K562 (cell line): ENCODE measurements around the gene UHRF1. TPM values are rescaled to one million over a fixed set of nuclear protein-coding genes. Genes with fewer than 3 reads are reported as not detected.

Experiments
- SAP30 ChIP-seq: fragments of 200-600 bp; sonication (generic); IDR thresholded peaks from 2 replicates; pipeline ENCODE4 v1.6.1; 2012; ENCODE audit warnings: borderline replicate concordance, low read depth, mild to moderate bottlenecking, moderate library complexity, low read length, control low read depth, inconsistent platforms; ENCODE audit not compliant: insufficient read depth, poor library complexity, severe bottlenecking
- SRSF7 ChIP-seq: fragments of 200-400 bp; formaldehyde crosslinking; optimal IDR thresholded peaks from 2 replicates; pipeline ENCODE3; 2017; ENCODE audit warnings: mild to moderate bottlenecking, low read depth, low read length
- ZFP1 ChIP-seq: fragments of 450-650 bp; formaldehyde crosslinking; IDR thresholded peaks from 2 replicates; pipeline ENCODE4 v1.4.0; 2020; ENCODE audit warnings: mild to moderate bottlenecking, mixed read lengths
- ZNF23 ChIP-seq: fragments of 250-450 bp; sonication (Bioruptor Pico); IDR thresholded peaks from 2 replicates; pipeline ENCODE4 v1.4.0; 2020; ENCODE audit warnings: mild to moderate bottlenecking
- polyA plus RNA-seq, 8 experiments: library from polyadenylated mRNA; depleted of rRNA in 4 of 8; stranded (reverse) in 5 of 8; unstranded in 3 of 8; fragments of >200 nt; fragmentation: Nextera tagmentation in 2 of 8; fragmentation: Illumina TruSeq in 1 of 8; extraction: Ambion mirVana in 2 of 8; extraction: Trizol in 1 of 8; gene quantifications; 2 replicates each; pipeline versions ENCODE4 v1.2.1 to v1.2.3, GENCODE V29; 2011 to 2014; ENCODE audit warnings: inconsistent platforms in 1 of 8, missing spikeins in 1 of 8
- total RNA-seq, 7 experiments: library from RNA; depleted of rRNA in 6 of 7; stranded (reverse); fragments of >200 nt in 6 of 7; fragmentation: Illumina TruSeq in 2 of 7; extraction: Trizol in 2 of 7; gene quantifications; 2 replicates each; pipeline versions ENCODE4 v1.2.1 to v1.2.3, GENCODE V29; 2011 to 2021; ENCODE audit warnings: low replicate concordance in 1 of 7
- TF ChIP-seq, protein P1 (sequence below): sonication (generic); formaldehyde crosslinking; IDR thresholded peaks from 2 replicates; pipeline ENCODE4 v1.8.1; 2023; ENCODE audit warnings: mild to moderate bottlenecking, missing genetic modification reagents
- TF ChIP-seq, protein P2 (sequence below): fragments of 250-450 bp; sonication (Bioruptor Pico); IDR thresholded peaks from 2 replicates; pipeline ENCODE4 v1.5.0; 2021; ENCODE audit warnings: mild to moderate bottlenecking, moderate library complexity

UHRF1 gene
- total and polyA plus RNA-seq, 9 of the 15 experiments (the other 6 are each of a cell fraction or from before 2014, with no cell fraction given) = 6.0 to 101 (median 30.9) TPM

- TF ChIP-seq SAP30 = no peak
- TF ChIP-seq ZFP1 = no peak
- TF ChIP-seq, protein P1, sequence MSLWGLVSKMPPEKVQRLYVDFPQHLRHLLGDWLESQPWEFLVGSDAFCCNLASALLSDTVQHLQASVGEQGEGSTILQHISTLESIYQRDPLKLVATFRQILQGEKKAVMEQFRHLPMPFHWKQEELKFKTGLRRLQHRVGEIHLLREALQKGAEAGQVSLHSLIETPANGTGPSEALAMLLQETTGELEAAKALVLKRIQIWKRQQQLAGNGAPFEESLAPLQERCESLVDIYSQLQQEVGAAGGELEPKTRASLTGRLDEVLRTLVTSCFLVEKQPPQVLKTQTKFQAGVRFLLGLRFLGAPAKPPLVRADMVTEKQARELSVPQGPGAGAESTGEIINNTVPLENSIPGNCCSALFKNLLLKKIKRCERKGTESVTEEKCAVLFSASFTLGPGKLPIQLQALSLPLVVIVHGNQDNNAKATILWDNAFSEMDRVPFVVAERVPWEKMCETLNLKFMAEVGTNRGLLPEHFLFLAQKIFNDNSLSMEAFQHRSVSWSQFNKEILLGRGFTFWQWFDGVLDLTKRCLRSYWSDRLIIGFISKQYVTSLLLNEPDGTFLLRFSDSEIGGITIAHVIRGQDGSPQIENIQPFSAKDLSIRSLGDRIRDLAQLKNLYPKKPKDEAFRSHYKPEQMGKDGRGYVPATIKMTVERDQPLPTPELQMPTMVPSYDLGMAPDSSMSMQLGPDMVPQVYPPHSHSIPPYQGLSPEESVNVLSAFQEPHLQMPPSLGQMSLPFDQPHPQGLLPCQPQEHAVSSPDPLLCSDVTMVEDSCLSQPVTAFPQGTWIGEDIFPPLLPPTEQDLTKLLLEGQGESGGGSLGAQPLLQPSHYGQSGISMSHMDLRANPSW (CRISPR knock-in tag) = no peak
- no peak for TF ChIP-seq SRSF7
- TF ChIP-seq, protein P2, sequence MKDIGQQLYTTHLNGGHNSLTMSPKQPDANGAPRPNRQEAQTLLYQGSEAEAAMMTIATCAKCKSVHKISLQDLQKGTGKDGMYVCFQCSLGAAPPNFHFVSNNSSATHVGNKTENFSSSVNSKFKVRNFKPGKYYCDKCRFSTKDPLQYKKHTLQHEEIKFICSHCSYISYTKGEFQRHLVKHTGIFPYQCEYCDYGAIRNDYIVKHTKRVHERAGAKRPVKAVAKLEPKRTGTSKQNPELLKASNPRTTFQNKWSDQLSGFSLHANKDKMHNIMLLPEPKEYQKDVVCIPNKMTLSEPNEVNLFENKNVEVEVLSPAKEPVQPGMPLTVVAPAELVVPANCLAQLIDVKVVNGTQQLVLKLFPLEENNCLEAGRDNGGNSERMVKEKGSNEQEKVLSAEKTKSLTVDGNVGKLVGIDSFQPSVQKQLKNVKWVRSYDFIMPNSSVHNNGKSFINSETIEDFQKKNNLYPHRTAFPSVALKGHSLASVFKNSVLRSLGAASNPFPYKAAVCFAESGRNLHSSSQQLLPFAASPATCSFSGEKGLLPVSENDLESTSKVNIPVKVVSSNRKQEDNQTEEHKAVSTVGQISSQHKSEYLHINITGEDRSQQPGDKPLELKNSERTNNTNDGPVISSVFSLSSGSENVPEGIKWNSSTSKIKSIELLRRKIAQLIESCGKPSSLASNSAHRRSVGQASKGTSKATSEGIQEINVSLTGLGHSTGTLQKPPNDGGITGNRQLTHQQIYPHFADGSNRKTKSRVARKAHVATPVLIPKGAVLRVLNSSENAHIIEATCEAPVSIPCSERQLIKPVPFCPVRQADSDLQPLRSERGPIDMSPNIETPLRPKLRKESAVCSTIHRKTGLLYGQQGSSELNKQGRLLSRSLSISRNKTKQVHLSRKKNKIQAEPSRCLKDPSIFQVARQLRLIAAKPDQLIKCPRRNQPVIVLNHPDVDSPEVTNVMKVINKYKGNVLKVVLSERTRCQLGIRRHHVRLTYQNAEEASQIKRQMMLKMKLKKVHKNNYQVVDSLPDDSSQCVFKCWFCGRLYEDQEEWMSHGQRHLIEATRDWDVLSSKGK = no peak
- TF ChIP-seq ZNF23 (CRISPR knock-in tag) = no peak
These were observed 14.0 kb downstream of the UHRF1 start (continued) for GRCh38 chr19:4923276-4923747.
